ENCODE results near the gene SPRR2D.
"Not testable (repeated sequence)": the region's sequence is repeated elsewhere in the genome, so short reads cannot be mapped to it uniquely, and the experiment has no call there.

SPRR2D gene

GRCh38 chr1:153011235-153011758, 29.6 kb downstream of the SPRR2D start:
- DNase-seq (ENCODE audit: low read depth) = not testable (repeated sequence)

GRCh38 chr1:153001382-153001781, 39.5 kb downstream of the SPRR2D start, which contains the start of gene SPRR3:
SPRR3 (plus strand) TSS chr1:153001749; CDS start chr1:153003021, 1,272 bp downstream.
- DNase-seq (ENCODE audit: low read depth) = no peak

- no peak for DNase-seq (ENCODE audit: low read depth)
Observed at GRCh38 chr1:153000294-153000693, 40.6 kb downstream of the SPRR2D start.

- no peak for DNase-seq (ENCODE audit: low read depth)
Observed at GRCh38 chr1:152999818-153000217, 41.1 kb downstream of the SPRR2D start.

- no peak for DNase-seq (ENCODE audit: low read depth)
Observed at GRCh38 chr1:152998476-152998875, 42.4 kb downstream of the SPRR2D start.

GRCh38 chr1:152997901-152998300, 43.0 kb downstream of the SPRR2D start:
- DNase-seq (ENCODE audit: low read depth) = no peak

GRCh38 chr1:152996633-152997400, 44.1 kb downstream of the SPRR2D start:
- no peak for DNase-seq (ENCODE audit: low read depth)

GRCh38 chr1:152995842-152996241, 45.1 kb downstream of the SPRR2D start:
- DNase-seq (ENCODE audit: low read depth) = no peak

GRCh38 chr1:152993186-152993585, 47.7 kb downstream of the SPRR2D start:
- DNase-seq (ENCODE audit: low read depth) = no peak

All from EH (cell line).